ENCODE measurements around the gene PICK1. TPM values are rescaled to one million over a fixed set of nuclear protein-coding genes. Genes with fewer than 3 reads are reported as not detected.
A peak's percentile ranks its signal among the peaks of the same experiment; 100 is the strongest.

Gene PICK1
- total and polyA plus RNA-seq, 2 of the 8 experiments (the other 6 are each of a cell fraction or from before 2014, with no cell fraction given) = 20.4 to 22.9 TPM

DNA sequence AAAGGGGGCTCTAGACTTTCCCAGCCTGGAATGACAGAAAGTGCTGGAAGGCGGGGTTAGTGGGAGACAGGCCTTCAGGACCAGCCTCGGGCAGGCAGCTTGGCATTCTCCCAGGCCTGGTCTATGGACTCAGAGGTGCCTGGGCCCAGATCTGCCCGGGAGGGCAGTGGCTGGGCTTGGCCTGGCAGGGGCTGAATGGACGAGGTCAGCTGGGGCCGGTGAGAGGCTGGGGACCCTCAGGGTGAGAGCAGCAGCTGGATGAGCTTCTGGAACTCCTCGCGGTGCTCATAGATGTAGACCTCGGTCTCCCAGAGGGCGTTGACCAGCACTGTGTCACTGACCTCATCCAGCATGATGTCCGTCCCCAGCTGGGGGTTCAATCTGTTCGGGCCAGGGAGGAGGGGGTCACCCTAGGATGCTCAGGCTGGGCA lies 54.7 kb downstream of the PICK1 start:
- H3K4ac ChIP-seq (replicated peaks; ENCODE audit: insufficient read length, low read depth, low read length) = no peak overlapping the region
- H4K8ac ChIP-seq (ENCODE audit: extremely low read depth, insufficient read depth, low read length) = 0 out of 2 replicates have a peak overlapping the region, but pooled peaks have one; percentile 25
- H3K23me2 ChIP-seq (ENCODE audit: low read depth, low read length) = 0 out of 2 replicates have a peak, but pooled peaks cover 1% of the 10 kb centered on the region
- 94% methylated on average over 11 of the region's 11 CpGs; no CpG with 5 or more reads in 1 of the 2 experiments for WGBS, 2 experiments (ENCODE audit: extremely low coverage in 1 of 2, insufficient coverage in 1 of 2, insufficient read length in 1 of 2, insufficient replicate concordance in 2 of 2, low coverage in 1 of 2, low lambda C conversion rate in 2 of 2, missing lambda C conversion rate in 1 of 2)
- no peak overlapping the region for H3K4me2 ChIP-seq (ENCODE audit: insufficient read depth in 1 of 2, low read depth in 2 of 2, low read length in 2 of 2)
- no peaks in the 10 kb centered on the region for H3K79me2 ChIP-seq (ENCODE audit: control insufficient read depth in 1 of 2, insufficient read depth in 2 of 2, low read length in 2 of 2)
- no peak for FAIRE-seq
- no peaks in the 10 kb centered on the region for H3K36me3 ChIP-seq (ENCODE audit: control insufficient read depth in 2 of 4, insufficient read depth in 4 of 4, low read length in 3 of 4)
- no peak for DNase-seq (ENCODE audit: low read depth in 1 of 2, low spot score in 2 of 2)
- no peak overlapping the region for H2BK5ac ChIP-seq (ENCODE audit: low read depth, low read length)
- no peak overlapping the region for H2AK5ac ChIP-seq (ENCODE audit: low read depth, low read length)
- H2BK12ac ChIP-seq (ENCODE audit: low read depth, low read length) = no peak overlapping the region
- no peak overlapping the region for H3K56ac ChIP-seq (replicated peaks; ENCODE audit: insufficient read length, low read depth, low read length)
- POLR2A ChIA-PET (ENCODE audit: partially characterized antibody) = interaction anchor here (1.1 to 1.5 kb wide), 3 partner anchors 10 to 28 kb away, joined by 4 to 5 read pairs (median 4); partner anchors contain the start of gene SLC16A8
- H3K23ac ChIP-seq (ENCODE audit: insufficient read length) = no peak overlapping the region
- no peak overlapping the region for H3K4me3 ChIP-seq (ENCODE audit: extremely low read depth in 1 of 4, insufficient read depth in 2 of 4, low read depth in 3 of 4, low read length in 4 of 4)
- H2BK15ac ChIP-seq (ENCODE audit: low read length) = no peak overlapping the region
- H2AFZ ChIP-seq (ENCODE audit: low read length) = no peak overlapping the region
- H2BK120ac ChIP-seq (replicated peaks; ENCODE audit: low read depth, low read length) = no peak overlapping the region
- H4K91ac ChIP-seq (replicated peaks; ENCODE audit: insufficient read length, low read length) = no peak overlapping the region
- CTCF ChIA-PET (ENCODE audit: partially characterized antibody) = interaction anchor here (1.1 to 10.2 kb wide), 12 partner anchors 11 to 545 kb away, joined by 3 to 194 read pairs (median 8); partner anchors contain the start of gene PICK1
- H3K79me1 ChIP-seq (ENCODE audit: low read depth, low read length) = no peaks in the 10 kb centered on the region
- H3K27me3 ChIP-seq (replicated peaks in 1 of 4; ENCODE audit: control insufficient read depth in 3 of 4, extremely low read depth in 1 of 4, insufficient read depth in 3 of 4, low read length in 3 of 4) = no peaks in the 10 kb centered on the region; a peak in 2 of 7 replicates
- TF ChIP-seq ASH2L (IDR thresholded peaks at IDR 0.05; ENCODE audit: low read length) = no peak
- no peak for TF ChIP-seq POU5F1 (IDR thresholded peaks at IDR 0.05; ENCODE audit: low read depth, low read length)
- no peak overlapping the region for H2BK20ac ChIP-seq (ENCODE audit: low read length)
- H3K9ac ChIP-seq (replicated peaks in 1 of 4; ENCODE audit: extremely low read depth in 1 of 4, low read depth in 3 of 4, low read length in 3 of 4) = no peak overlapping the region
- no peak overlapping the region for H3K18ac ChIP-seq (ENCODE audit: extremely low read depth, low read length)
- no peak overlapping the region for H4K5ac ChIP-seq (ENCODE audit: insufficient read length, low read depth, low read length)
- no peaks in the 10 kb centered on the region for H4K20me1 ChIP-seq (replicated peaks in 1 of 2; ENCODE audit: control insufficient read depth in 1 of 2, insufficient read depth in 2 of 2, low read length in 2 of 2)
- H3K27ac ChIP-seq (ENCODE audit: low read depth, low read length) = no peak overlapping the region
- H3K4me1 ChIP-seq (replicated peaks in 1 of 4; ENCODE audit: control insufficient read depth in 3 of 4, insufficient read depth in 4 of 4, low read length in 3 of 4) = peaks cover 0 to 9% (median 7%) of the 10 kb centered on the region in 4 experiments; a peak in 3 of 7 replicates
- H3K9me3 ChIP-seq (ENCODE audit: insufficient read depth in 2 of 2, low read depth in 1 of 2, low read length in 1 of 2) = no peaks in the 10 kb centered on the region
- no peak overlapping the region for H3K14ac ChIP-seq (ENCODE audit: insufficient read length)
